GM19463 (cell line): ENCODE data around the gene USP25.
A peak's percentile ranks its signal among the peaks of the same experiment; 100 is the strongest.

ENCODE experiments used
- ATAC-seq: cut with Tn5 transposase; IDR thresholded peaks from one replicate; pipeline ENCODE4 v1.9.1; 2021; ENCODE audit warnings: mild to moderate bottlenecking, moderate library complexity; ENCODE audit not compliant: unreplicated experiment

USP25 gene

GRCh38 chr21:15797577-15798363 lies 68.0 kb downstream of the USP25 start:
- ATAC-seq = no peak

- no peak for ATAC-seq
Observed at GRCh38 chr21:15801352-15801863, 71.6 kb downstream of the USP25 start.

GRCh38 chr21:15804247-15805005 lies 74.6 kb downstream of the USP25 start:
- no peak for ATAC-seq

- ATAC-seq = no peak
Observed at GRCh38 chr21:15809065-15809464, 79.3 kb downstream of the USP25 start.

GRCh38 chr21:15809818-15810217 lies 80.0 kb downstream of the USP25 start:
- no peak for ATAC-seq

- ATAC-seq = no peak
Observed at GRCh38 chr21:15815285-15815684, 85.5 kb downstream of the USP25 start.

- no peak for ATAC-seq
Observed at GRCh38 chr21:15820327-15820726, 90.5 kb downstream of the USP25 start.

GRCh38 chr21:15820852-15821379 lies 91.1 kb downstream of the USP25 start:
- no peak for ATAC-seq

- no peak for ATAC-seq
Observed at GRCh38 chr21:15823486-15824150, 93.8 kb downstream of the USP25 start.

GRCh38 chr21:15825700-15826099 lies 95.9 kb downstream of the USP25 start:
- no peak for ATAC-seq

- ATAC-seq = peak; percentile 81
Observed at GRCh38 chr21:15826147-15826780, 96.5 kb downstream of the USP25 start.

GRCh38 chr21:15826908-15827601 lies 97.3 kb downstream of the USP25 start:
- ATAC-seq = no peak

GRCh38 chr21:15831497-15831896 lies 101.7 kb downstream of the USP25 start:
- ATAC-seq = no peak

- no peak for ATAC-seq
Observed at GRCh38 chr21:15837645-15838044, 107.9 kb downstream of the USP25 start.

GRCh38 chr21:15839026-15839425 lies 109.2 kb downstream of the USP25 start:
- no peak for ATAC-seq

- ATAC-seq = no peak
Observed at GRCh38 chr21:15839601-15840000, 109.8 kb downstream of the USP25 start.

GRCh38 chr21:15840406-15840805 lies 110.6 kb downstream of the USP25 start:
- no peak for ATAC-seq

GRCh38 chr21:15841856-15842564 lies 112.2 kb downstream of the USP25 start:
- ATAC-seq = no peak

- no peak for ATAC-seq
Observed at GRCh38 chr21:15842565-15842880, 112.7 kb downstream of the USP25 start.

- no peak for ATAC-seq
Observed at GRCh38 chr21:15843766-15844165, 114.0 kb downstream of the USP25 start.
